Activated CD4-positive, CD25-positive, alpha-beta regulatory T cell treated with anti-CD3 and anti-CD28 coated beads, Interleukin-2, amount 50 U/mL, for 72 hours (primary cell): ENCODE data around the gene ATXN2.
"Not testable (repeated sequence)": the region's sequence is repeated elsewhere in the genome, so short reads cannot be mapped to it uniquely, and the experiment has no call there.

ENCODE experiments used
- DNase-seq: peaks from one replicate; pipeline ENCODE4 v3.0.0; 2021

ATXN2 gene

DNA sequence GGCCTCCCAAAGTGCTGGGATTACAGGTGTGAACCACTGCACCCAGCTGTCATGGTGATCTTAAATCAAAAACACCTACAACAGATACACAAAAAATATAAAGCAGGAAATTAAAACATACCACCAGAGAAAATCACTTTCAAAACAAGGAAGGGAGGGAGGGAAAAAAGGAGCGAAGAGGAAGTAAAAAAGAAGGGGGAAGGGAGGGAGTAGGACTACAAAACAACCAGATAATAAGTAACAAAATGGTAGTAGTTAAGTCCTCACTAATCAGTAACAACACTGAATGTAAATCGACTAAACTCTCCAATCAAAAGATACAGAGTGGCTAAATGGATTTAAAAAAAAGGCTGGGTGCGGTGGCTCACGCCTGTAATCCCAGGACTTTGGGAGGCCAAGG lies 104.4 kb downstream of the ATXN2 start:
- no peak for DNase-seq

DNA sequence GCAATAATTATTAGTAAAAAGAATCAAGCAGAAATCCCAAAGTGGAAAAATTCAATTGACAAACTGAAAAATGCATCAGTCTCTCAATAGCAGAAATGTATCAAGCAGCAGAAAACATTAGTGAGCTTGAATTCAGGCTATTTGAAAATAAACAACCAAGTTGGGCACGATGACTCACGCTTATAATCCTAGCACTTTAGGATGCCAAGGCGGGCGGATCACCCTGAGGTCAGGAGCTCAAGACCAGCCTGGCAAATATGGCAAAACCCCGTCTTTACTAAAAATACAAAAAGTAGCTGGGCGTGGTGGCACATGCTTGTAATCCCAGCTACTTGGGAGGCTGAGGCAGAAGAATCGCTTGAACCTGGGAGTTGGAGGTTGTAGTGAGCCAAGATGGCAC lies 106.1 kb downstream of the ATXN2 start:
- not testable (repeated sequence) for DNase-seq

DNA sequence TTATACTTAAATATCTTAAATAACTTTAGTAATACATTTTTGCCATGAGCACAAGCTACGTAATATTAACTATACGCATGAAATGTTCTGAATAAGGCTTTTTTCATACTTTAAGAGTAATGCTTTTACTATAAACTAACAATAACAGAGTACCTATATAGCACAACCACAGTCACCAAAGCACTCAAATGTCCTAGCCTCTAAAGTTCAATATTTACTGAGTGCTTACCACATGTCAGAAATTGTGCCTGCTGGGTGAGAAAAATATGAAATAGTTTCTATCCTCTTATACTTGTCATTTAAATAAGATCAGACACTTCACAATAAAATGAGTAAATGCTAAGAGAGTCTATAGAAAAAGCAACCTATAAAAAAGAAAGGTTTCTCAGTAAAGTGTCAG lies 110.3 kb downstream of the ATXN2 start:
- DNase-seq, result no peak

DNA sequence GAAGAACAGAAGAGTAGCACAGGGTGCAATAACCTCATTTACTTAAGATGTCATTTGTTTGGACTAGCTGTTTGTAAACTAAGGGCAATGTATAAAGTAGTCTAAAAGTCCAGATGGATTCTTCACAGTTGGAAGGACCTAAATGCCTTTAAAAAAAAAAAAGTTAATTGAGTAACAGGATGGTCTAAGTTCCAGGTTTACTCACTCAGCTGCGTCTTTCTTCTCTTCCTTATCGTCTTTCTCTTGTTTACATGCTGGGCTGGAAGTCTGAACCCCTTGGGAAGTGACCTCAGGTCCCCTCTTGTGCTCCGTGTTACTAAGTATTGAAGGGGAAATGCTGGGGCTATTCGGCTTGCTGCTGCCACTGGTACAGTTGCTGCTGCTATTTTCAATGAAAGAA lies 110.8 kb downstream of the ATXN2 start:
- no peak for DNase-seq

DNA sequence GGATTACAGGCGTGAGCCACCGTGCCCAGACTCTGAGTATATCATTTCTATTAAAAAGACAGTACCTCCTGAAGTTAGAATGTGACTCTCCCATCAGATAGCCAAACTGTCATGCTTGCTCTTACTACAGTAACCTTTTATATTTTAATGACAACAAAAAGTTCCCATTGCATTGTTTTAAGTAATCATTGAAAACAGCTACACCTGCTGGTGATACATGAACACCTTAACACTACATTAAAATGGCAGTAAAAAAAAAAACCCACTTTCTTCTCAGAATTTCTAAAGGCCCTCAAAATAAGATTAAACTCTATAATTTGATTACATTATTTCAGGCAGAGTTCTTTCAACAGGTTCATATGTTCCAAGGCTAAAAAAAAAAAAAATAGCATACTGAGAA lies 116.7 kb downstream of the ATXN2 start:
- no peak for DNase-seq

DNA sequence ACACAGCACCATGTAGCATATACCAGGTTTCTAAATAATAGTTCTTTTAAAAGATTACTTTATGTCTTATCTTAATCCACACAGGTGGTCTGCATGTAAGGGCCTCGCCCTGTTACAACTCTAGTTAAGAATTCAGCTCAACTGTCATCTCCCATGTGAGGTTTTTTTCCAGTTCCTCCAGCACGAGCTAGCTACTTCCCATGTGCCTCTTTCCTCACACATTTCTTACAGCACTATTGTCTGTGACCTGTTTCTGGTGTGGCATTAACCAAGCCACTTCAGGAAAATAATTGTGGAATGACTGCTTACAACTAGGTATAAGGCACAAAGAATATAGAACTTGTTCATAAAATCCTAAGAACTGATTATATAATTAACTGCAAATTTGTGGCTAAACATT lies 127.9 kb downstream of the ATXN2 start:
- no peak for DNase-seq

DNA sequence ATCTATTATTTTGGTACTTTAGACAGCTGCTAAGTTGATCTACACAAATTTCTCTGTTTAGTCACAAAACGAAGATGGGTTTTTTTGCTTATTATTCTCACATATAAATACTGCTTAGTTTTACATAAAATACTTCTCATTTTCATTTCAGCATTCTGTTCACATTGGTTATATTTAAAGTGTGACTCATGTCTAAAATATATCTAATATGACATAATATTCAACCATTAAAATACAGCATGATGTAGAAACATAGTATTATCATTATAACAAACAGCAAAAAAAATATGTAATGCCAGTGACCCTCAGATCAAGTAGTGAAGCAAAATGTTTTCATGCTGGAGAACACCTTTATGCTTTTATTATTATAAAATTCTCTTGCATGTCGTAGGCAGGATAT lies 129.7 kb downstream of the ATXN2 start:
- no peak for DNase-seq

DNA sequence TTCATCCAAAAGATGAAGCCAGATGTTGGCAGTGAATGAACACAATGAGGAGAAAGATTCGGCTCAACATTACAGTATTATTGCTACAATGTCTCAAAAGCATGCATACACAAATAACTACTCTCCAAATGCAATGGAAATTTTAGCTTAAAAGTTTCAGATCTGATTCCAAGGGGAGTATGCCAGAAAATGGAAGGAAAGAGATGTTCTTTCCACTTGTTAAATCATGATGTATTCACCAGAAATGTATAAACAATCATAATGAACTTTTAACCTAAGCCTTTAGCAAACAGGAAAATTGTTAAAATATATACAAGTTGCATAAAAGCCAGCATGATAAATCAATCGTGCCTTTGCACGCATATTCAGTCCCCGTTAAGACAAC lies 131.3 kb downstream of the ATXN2 start:
- DNase-seq, result no peak

DNA sequence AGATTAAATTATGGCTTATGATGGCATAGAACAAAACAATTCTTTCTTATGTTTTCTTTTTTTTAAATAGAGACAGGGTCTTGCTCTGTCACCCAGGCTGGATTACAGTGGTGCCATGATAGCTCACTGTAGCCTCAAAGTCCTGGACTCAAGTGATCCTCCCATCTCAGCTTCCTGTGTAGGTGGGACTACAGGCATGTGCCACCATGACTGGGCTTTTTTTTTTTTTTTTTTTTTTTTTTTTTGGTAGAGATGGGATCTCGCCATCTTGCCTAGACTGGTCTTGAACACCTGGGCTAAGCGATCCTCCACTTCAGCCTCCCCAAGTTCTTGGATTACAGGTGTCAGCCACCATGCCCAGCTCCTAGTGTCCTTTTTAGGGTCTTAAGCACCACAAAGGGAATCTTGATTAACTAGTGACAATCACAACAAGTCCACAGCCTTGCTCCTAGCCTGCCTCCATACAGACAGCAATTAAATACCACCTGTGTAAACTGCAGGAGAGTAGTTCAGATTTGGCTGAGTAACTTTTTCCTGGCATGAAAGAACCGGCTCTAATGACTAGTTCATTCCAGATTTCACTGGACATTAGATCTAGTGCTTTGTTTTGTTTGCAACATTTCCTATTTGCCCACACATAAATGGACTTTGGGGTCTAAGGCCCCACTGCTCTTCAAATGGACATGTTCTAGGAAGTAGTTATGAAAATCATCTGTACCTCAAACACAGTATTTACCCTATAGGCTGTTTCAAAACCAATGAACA lies 131.8 kb downstream of the ATXN2 start:
- no peak for DNase-seq

DNA sequence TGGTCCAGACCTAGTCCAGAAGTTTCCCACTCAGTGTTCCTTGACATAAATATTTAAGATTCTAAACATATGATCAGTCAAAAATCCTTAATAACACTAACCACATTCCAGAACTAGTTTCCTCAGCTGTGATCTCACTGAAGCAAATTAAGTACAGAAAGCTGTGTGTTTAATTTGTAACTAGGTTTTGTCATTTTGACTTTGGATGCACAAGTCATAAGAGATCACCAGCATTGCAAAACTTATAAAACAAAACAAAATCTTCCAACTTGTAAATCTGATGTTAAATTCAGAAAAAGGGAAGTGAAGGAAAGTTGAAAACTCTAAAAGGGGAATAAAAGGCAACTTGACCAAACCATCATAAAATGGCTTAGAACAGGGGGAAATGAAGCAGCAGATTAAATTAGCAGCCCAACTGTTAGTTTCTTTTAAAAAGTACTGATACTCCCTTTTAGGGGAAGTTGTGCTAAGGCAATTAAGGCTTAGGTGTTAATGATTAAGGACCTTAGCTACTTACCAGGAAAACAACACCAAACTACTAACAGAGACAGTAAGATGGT lies 136.8 kb downstream of the ATXN2 start:
- DNase-seq, result no peak

DNA sequence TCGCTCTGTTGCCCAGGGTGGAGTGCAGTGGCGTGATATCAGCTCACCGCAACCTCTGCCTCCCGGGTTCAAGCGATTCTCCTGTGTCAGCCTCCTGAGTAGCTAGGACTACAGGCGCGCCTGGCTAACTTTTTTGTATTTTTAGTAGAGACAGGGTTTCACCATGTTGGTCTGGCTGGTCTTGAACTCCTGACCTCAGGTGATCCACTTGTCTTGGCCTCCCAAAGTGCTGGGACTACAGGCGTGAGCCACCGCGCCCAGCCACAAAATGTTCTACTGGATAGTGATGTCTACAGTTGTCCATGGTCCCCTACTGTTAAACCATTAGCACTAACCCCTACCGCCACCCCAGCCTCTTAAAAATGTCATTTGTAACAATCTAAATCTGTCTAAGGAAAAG lies 139.0 kb downstream of the ATXN2 start:
- DNase-seq, result not testable (repeated sequence)

DNA sequence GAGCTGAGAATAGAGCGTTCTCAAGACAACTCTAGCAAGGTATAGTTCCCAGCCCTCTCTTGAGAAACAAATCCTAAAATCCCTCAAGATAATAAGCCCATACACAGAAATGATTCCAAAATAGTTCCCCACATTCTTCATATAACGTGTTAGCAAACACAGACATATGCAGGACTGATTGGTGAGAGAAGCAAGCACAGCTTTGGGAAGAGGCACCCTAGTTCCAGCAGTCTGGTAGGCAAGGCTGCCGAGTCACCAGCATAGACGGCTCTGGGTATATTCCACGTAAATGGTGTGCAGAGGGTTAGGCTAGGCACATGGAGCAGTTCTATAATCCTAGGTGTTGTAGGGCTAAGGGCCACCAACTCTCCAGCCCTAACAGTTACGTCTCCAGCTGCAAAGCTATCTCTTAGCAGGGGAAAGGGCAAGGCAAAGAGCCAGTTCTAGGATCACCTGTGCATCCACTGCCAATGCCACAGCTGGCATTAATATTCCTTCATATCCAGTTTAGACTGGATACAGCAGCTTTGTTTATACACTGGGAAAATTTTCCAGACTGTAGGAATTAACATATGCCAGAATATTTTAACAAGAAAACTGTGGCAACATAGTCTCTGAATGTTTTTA lies 140.5 kb downstream of the ATXN2 start:
- no peak for DNase-seq

DNA sequence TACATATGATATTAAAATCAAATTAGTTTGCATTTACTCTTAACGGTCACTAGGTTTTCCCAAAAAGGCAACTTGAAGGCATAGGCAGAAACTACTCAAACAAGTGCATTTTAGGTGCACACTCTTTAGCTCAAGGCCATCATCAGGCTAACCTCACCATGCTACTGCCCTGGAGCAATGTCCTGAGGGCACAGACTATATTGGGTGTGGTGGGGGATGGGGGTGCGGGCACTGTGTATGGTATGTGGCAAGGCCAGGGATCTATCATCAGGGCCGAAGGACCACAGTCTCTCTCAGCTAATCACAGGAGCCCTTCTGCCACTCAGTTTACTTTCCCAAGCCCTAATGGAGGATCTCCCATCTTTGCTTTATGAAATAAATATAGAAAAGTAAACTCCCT lies 141.5 kb downstream of the ATXN2 start:
- DNase-seq, result no peak

DNA sequence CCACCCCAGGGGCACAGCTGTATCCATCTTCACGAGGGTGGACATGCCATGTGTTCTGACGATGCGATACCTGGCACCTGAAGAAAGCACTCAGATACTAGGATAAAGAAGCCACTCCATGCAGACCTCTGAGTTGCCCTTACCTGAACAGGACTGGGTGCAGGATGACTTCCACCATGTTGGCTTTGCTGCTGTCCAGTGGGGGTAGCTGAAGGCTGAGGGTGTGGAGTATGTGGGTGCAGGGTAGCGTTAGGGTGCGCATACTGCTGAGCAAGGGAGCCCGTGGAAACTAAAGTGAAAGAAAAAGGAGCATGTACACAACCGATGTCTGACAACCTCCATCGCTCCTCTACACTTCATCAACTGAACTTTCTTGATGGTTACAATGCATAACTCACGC lies 142.0 kb downstream of the ATXN2 start:
- DNase-seq, result no peak

DNA sequence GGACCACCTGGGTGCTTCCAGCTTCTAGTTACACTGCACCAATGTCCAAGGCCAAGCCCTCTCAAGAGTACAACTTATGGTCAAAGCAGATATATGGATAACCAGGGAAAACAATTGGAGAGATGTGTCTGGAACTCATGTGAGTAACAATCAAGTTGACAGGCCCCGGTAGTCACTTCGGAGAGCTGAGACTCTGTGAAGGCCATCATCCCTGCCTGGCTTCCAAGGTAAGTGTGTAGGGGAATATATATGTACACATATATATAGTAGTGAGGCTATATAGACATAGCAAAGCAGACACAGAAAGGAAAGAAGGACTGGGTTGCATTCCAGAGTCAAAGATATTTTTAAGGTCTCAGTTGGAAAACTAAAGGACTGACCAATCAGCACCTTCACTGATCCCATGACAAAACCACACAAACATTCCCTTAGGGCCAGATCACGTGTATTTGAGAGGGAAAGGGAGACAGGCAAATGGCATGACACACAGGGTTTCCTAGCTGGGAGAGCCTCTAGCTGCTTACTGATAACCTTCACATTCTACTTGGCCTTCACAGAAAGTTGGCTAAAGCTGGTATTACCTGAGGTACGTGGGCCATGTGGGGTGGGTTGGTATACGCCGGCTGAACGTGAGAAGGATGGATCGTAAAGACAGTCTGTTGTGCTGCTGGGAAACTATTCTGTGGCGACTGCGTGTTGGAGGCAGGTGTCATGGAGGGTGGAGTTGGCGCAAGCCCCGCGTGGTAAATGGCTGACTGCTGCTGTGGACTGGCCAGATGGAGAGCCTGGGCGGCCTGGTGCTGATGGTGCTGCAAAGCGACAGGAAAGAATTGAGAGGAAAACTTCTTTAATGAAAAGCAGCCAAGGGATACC lies 143.4 kb downstream of the ATXN2 start:
- no peak for DNase-seq

DNA sequence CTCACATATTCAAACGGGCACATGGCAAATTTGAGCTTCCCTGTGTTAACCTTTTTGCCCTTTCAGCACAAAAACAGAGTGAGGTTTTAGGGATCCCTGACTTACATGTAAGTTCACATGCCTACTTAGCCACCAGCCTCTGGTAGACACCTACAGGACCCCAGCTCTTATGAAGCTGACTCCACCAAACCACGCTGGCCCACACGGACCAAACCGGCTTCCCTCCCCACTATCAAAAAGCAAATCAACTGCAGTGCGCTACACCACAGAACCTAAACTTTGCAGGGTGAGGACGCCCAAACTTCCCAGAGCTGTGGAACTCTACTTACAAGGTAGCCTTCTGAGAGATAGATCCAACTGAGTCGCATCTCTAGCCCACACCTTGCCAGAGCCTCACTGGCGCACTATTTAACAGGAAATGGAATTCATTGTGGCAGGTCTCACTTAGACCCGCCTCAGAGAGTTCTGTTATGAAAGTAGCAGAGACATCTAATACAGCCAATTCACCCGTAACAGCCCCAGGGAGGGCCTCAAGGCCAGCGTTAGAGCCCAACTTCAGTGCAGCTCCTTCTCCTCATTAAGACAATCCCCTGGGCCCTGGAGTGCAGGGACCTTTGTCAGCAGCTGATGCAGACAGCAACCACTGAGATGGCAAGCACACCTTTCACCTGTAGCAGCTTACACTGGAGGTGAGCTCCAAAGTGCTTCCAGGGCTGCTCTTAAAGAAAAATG lies 144.2 kb downstream of the ATXN2 start:
- DNase-seq, result no peak

DNA sequence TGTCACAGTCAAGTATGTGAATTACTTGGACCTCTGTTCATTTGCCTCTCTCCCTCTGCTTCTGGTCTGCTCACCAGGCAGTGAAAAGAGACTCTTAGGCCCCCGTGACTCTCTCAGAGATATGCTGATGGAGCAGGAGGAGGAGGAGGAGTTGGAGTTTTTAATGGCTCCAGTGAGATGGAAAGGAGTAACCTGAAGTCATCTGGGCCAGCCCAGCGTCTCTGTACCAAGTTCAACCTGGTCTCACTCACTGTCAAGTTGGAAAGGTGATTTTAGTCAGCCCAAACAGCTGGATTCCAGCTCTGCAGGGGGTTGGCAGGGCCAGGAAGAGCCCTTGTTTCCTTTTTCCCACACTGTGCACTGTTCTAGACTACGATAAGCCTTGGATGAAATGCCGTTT lies 144.8 kb downstream of the ATXN2 start:
- DNase-seq, result no peak

DNA sequence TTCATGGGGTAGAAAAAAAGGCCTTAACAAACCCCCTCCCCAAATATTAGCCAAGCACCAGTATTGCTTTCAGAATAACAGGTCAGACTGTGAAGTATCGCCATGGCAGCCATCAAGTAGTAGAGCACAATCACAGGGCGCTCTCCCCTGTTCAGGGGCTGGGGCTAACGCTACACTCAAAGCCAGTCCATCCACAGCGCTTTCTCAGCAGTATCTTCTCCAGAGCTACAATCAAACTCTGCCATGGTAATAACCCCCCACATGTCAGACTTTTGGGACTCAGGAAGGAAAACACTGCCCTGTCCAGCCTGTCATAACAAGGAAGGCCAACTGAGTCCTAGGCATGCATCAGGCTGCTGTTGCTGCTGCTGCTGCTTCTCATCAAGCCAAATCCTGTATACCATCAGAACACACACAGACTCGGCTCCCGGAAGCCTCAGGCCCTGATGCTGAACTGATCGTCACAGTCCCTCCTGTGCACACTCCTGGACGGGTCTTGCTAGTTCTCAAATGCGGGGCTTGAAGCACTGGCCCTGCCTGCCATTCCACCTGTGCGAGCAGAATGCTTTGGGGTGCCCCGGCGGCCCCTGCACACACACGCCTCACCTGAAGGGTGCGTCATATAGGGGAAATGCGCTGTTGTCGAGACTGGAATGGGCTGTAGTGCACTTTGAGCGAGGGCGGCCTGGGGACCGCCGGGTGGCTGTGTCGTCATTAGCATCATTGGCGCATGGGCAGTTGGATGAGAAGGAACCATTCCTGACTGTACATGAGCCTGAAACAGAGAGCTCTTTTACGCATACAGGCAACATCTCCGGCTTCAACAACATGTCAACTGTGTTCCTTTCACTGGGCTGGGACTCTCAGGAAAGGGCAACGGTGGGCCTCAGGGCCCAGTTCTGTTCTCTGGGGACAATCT lies 145.8 kb downstream of the ATXN2 start:
- no peak for DNase-seq

DNA sequence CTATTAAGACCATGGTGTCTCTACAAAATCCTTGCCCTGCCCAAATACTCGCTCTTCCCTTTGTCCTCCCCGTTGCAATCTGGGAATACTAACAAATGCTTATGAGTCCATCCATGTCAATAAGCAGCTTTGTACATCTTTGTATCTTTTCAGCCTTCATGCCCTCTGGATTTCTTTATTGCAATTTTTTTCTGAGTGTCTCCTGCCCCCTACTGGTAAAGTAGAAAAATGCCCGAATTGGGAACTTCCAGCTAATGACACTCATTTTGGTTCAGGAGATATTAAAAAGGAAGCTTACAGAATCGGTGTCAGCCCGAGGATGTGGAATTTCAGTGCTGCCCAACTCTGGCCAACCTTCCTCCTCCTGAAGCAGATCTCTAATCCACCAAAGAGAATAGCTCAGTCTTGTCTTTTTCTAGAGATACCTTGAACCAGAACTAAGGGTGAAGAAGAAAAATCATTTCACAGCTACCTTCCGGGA lies 147.4 kb downstream of the ATXN2 start:
- DNase-seq, result no peak

DNA sequence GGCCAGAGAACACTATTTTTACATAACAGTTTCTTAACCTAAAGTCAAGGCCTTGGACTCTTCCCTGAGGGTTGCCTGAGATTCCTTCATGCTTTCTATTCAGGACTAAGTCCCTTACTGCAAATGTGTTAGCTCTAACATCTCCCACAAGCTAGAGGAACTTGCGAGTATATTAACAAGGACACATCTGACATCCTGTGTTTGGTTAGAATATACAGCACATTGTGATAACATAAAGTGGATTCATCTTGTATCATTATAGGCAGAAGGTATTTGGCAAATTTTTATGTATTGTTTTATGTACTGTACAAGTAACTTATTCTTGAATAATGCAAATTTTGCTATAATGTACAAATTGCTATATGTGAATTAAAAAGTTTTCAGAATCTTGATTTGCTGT lies 147.9 kb downstream of the ATXN2 start:
- DNase-seq, result no peak

DNA sequence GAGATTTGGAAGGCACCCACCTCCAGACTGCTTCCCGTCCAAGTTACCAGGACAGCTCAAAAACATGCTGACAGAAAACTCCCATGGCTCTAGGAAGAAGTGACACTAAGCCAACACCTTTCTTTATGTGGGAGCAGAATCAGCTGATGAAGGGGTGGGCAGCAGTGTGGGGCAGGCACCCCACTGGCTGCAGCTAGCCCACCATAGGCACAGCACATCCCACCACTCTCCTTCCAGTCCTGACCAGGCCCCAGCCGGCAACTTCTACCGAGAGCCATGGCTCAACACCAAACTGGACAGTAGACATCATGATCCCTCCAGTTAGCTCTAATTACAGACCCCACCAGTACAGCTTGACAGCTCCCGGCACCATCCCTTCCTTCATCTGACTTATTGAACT lies 148.4 kb downstream of the ATXN2 start:
- DNase-seq, result no peak
